NCI-H2029 treated with DMSO at 0.1 percent for 48 hours (cell line): ENCODE results near the gene PGRMC1.
"Not testable (repeated sequence)": the region's sequence is repeated elsewhere in the genome, so short reads cannot be mapped to it uniquely, and the experiment has no call there.

ENCODE experiments used
- DNase-seq: peaks from one replicate; lab custom pipeline; 2025; lab: John Stamatoyannopoulos, UW

The PGRMC1 gene

GRCh38 chrX:119235051-119235511 lies 1.0 kb upstream of the PGRMC1 start:
- no peak for DNase-seq

- DNase-seq = no peak
These were observed 807 bp downstream of the PGRMC1 start for GRCh38 chrX:119236623-119237561.

- DNase-seq = no peak
These were observed 1.5 kb downstream of the PGRMC1 start for GRCh38 chrX:119237562-119237942.

- DNase-seq = no peak
These were observed 2.5 kb downstream of the PGRMC1 start for GRCh38 chrX:119238557-119238956.

- no peak for DNase-seq
These were observed 4.3 kb downstream of the PGRMC1 start for GRCh38 chrX:119240356-119240755.

- no peak for DNase-seq
These were observed 11.6 kb downstream of the PGRMC1 start for GRCh38 chrX:119247702-119248101.

- DNase-seq = no peak
These were observed 13.8 kb downstream of the PGRMC1 start for GRCh38 chrX:119249891-119250290.

- no peak for DNase-seq
These were observed 15.3 kb downstream of the PGRMC1 start for GRCh38 chrX:119251386-119251785.

GRCh38 chrX:119252716-119253115 lies 16.6 kb downstream of the PGRMC1 start:
- DNase-seq = no peak

GRCh38 chrX:119266364-119266995 lies 30.4 kb downstream of the PGRMC1 start:
- no peak for DNase-seq

- DNase-seq = not testable (repeated sequence)
These were observed 31.0 kb downstream of the PGRMC1 start for GRCh38 chrX:119267115-119267514.

- DNase-seq = no peak
These were observed 36.9 kb downstream of the PGRMC1 start for GRCh38 chrX:119272882-119273419.

- DNase-seq = no peak
These were observed 37.5 kb downstream of the PGRMC1 start for GRCh38 chrX:119273420-119274192.

GRCh38 chrX:119282347-119282746 lies 46.3 kb downstream of the PGRMC1 start:
- DNase-seq = not testable (repeated sequence)

- no peak for DNase-seq
These were observed 52.9 kb downstream of the PGRMC1 start for GRCh38 chrX:119288890-119289393.

- no peak for DNase-seq
These were observed 54.4 kb downstream of the PGRMC1 start for GRCh38 chrX:119290476-119290875.

- DNase-seq = not testable (repeated sequence)
These were observed 55.2 kb downstream of the PGRMC1 start for GRCh38 chrX:119291246-119291645.

GRCh38 chrX:119292445-119292844 lies 56.4 kb downstream of the PGRMC1 start:
- DNase-seq = no peak
